ENCODE data around the gene HTT-AS.

Gene HTT-AS

GRCh38 chr4:3035249-3035648 lies 39.1 kb downstream of the HTT-AS start:
- Mint-ChIP-seq H3K4me1 (ENCODE audit: low read depth) (peaks cover 16% of the 10 kb centered on the region), H3K4me3 (no peak overlapping the region), H3K27ac (no peak overlapping the region), H3K27me3 (peaks cover 5% of the 10 kb centered on the region), H3K36me3 (ENCODE audit: low read depth) (no peaks in the 10 kb centered on the region), H3K9me3 (no peaks in the 10 kb centered on the region)
- no peak for DNase-seq

GRCh38 chr4:3034231-3034630 lies 40.1 kb downstream of the HTT-AS start:
- H3K27me3 Mint-ChIP-seq, result peaks cover 5% of the 10 kb centered on the region
- H3K4me3 Mint-ChIP-seq, result no peak overlapping the region
- peaks cover 16% of the 10 kb centered on the region for H3K4me1 Mint-ChIP-seq (ENCODE audit: low read depth)

GRCh38 chr4:3031357-3032082 lies 42.8 kb downstream of the HTT-AS start:
- no peak overlapping the region for H3K27ac Mint-ChIP-seq
- no peaks in the 10 kb centered on the region for H3K4me1 Mint-ChIP-seq (ENCODE audit: low read depth)
- H3K4me3 Mint-ChIP-seq, result no peak overlapping the region
- H3K9me3 Mint-ChIP-seq, result no peaks in the 10 kb centered on the region
- no peaks in the 10 kb centered on the region for H3K36me3 Mint-ChIP-seq (ENCODE audit: low read depth)
- no peak for DNase-seq
- H3K27me3 Mint-ChIP-seq, result no peaks in the 10 kb centered on the region

More at GRCh38 chr4:3034231-3034630, 40.1 kb downstream of the HTT-AS start:
- no peak for DNase-seq
- no peak overlapping the region for H3K27ac Mint-ChIP-seq
- no peaks in the 10 kb centered on the region for H3K36me3 Mint-ChIP-seq (ENCODE audit: low read depth)
- H3K9me3 Mint-ChIP-seq, result no peaks in the 10 kb centered on the region

- Mint-ChIP-seq H3K9me3 (no peaks in the 10 kb centered on the region), H3K27ac (no peak overlapping the region), H3K4me1 (ENCODE audit: low read depth) (no peaks in the 10 kb centered on the region), H3K36me3 (ENCODE audit: low read depth) (no peaks in the 10 kb centered on the region), H3K4me3 (no peak overlapping the region), H3K27me3 (no peaks in the 10 kb centered on the region)
- no peak for DNase-seq
Measured at GRCh38 chr4:3030566-3031356, 43.6 kb downstream of the HTT-AS start.

- Mint-ChIP-seq H3K27me3 (no peaks in the 10 kb centered on the region), H3K9me3 (no peaks in the 10 kb centered on the region)
Measured at GRCh38 chr4:3029464-3029863, 44.9 kb downstream of the HTT-AS start.

GRCh38 chr4:3026540-3026939 lies 47.8 kb downstream of the HTT-AS start:
- H3K9me3 Mint-ChIP-seq, result peaks cover 3% of the 10 kb centered on the region
- DNase-seq, result no peak
- H3K4me3 Mint-ChIP-seq, result no peak overlapping the region
- peaks cover 8% of the 10 kb centered on the region for H3K27me3 Mint-ChIP-seq
- H3K4me1 Mint-ChIP-seq (ENCODE audit: low read depth), result peaks cover 2% of the 10 kb centered on the region
- H3K36me3 Mint-ChIP-seq (ENCODE audit: low read depth), result no peaks in the 10 kb centered on the region
- no peak overlapping the region for H3K27ac Mint-ChIP-seq

More at GRCh38 chr4:3029464-3029863, 44.9 kb downstream of the HTT-AS start:
- Mint-ChIP-seq H3K4me1 (ENCODE audit: low read depth) (no peaks in the 10 kb centered on the region), H3K4me3 (no peak overlapping the region), H3K36me3 (ENCODE audit: low read depth) (no peaks in the 10 kb centered on the region), H3K27ac (no peak overlapping the region)
- DNase-seq, result no peak

- H3K36me3 Mint-ChIP-seq (ENCODE audit: low read depth), result no peaks in the 10 kb centered on the region
- H3K9me3 Mint-ChIP-seq, result peaks cover 3% of the 10 kb centered on the region
- peaks cover 8% of the 10 kb centered on the region for H3K4me1 Mint-ChIP-seq (ENCODE audit: low read depth)
- no peak overlapping the region for H3K4me3 Mint-ChIP-seq
- H3K27me3 Mint-ChIP-seq, result peaks cover 8% of the 10 kb centered on the region
- no peak overlapping the region for H3K27ac Mint-ChIP-seq
- DNase-seq, result no peak
Measured at GRCh38 chr4:3025881-3026280, 48.5 kb downstream of the HTT-AS start.

GRCh38 chr4:3022651-3023050 lies 51.7 kb downstream of the HTT-AS start:
- Mint-ChIP-seq H3K4me1 (ENCODE audit: low read depth) (peaks cover 8% of the 10 kb centered on the region), H3K27ac (no peak overlapping the region), H3K36me3 (ENCODE audit: low read depth) (no peaks in the 10 kb centered on the region), H3K27me3 (peaks cover 8% of the 10 kb centered on the region), H3K4me3 (no peak overlapping the region), H3K9me3 (peaks cover 3% of the 10 kb centered on the region)
- DNase-seq, result no peak

- Mint-ChIP-seq H3K4me3 (no peak overlapping the region), H3K27ac (no peak overlapping the region), H3K27me3 (peaks cover 8% of the 10 kb centered on the region), H3K4me1 (ENCODE audit: low read depth) (peaks cover 8% of the 10 kb centered on the region), H3K36me3 (ENCODE audit: low read depth) (no peaks in the 10 kb centered on the region), H3K9me3 (peaks cover 3% of the 10 kb centered on the region)
- DNase-seq, result no peak
Measured at GRCh38 chr4:3022112-3022511, 52.2 kb downstream of the HTT-AS start.

GRCh38 chr4:3021627-3022026 lies 52.7 kb downstream of the HTT-AS start:
- peaks cover 3% of the 10 kb centered on the region for H3K9me3 Mint-ChIP-seq
- H3K27ac Mint-ChIP-seq, result no peak overlapping the region
- H3K36me3 Mint-ChIP-seq (ENCODE audit: low read depth), result no peaks in the 10 kb centered on the region
- no peak for DNase-seq
- peaks cover 8% of the 10 kb centered on the region for H3K4me1 Mint-ChIP-seq (ENCODE audit: low read depth)
- H3K4me3 Mint-ChIP-seq, result no peak overlapping the region
- peaks cover 8% of the 10 kb centered on the region for H3K27me3 Mint-ChIP-seq

GRCh38 chr4:3021127-3021526 lies 53.2 kb downstream of the HTT-AS start:
- H3K4me3 Mint-ChIP-seq, result no peak overlapping the region
- H3K27me3 Mint-ChIP-seq, result peaks cover 8% of the 10 kb centered on the region
- peaks cover 3% of the 10 kb centered on the region for H3K9me3 Mint-ChIP-seq
- no peak overlapping the region for H3K27ac Mint-ChIP-seq
- DNase-seq, result no peak
- peaks cover 8% of the 10 kb centered on the region for H3K4me1 Mint-ChIP-seq (ENCODE audit: low read depth)
- H3K36me3 Mint-ChIP-seq (ENCODE audit: low read depth), result no peaks in the 10 kb centered on the region

- H3K4me3 Mint-ChIP-seq, result no peak overlapping the region
- H3K27me3 Mint-ChIP-seq, result peaks cover 12% of the 10 kb centered on the region
- DNase-seq, result no peak
- no peak overlapping the region for H3K27ac Mint-ChIP-seq
- H3K9me3 Mint-ChIP-seq, result peaks cover 3% of the 10 kb centered on the region
- H3K36me3 Mint-ChIP-seq (ENCODE audit: low read depth), result no peaks in the 10 kb centered on the region
- H3K4me1 Mint-ChIP-seq (ENCODE audit: low read depth), result peaks cover 10% of the 10 kb centered on the region
Measured at GRCh38 chr4:3019145-3019846, 55.0 kb downstream of the HTT-AS start.

- Mint-ChIP-seq H3K27me3 (peaks cover 7% of the 10 kb centered on the region), H3K27ac (no peak overlapping the region)
Measured at GRCh38 chr4:3017504-3017903, 56.8 kb downstream of the HTT-AS start.

GRCh38 chr4:3016961-3017360 lies 57.4 kb downstream of the HTT-AS start:
- Mint-ChIP-seq H3K9me3 (no peaks in the 10 kb centered on the region), H3K4me1 (ENCODE audit: low read depth) (peaks cover 20% of the 10 kb centered on the region), H3K27me3 (peaks cover 8% of the 10 kb centered on the region), H3K27ac (no peak overlapping the region), H3K36me3 (ENCODE audit: low read depth) (no peaks in the 10 kb centered on the region), H3K4me3 (no peak overlapping the region)
- no peak for DNase-seq

More at GRCh38 chr4:3017504-3017903, 56.8 kb downstream of the HTT-AS start:
- no peaks in the 10 kb centered on the region for H3K36me3 Mint-ChIP-seq (ENCODE audit: low read depth)
- no peaks in the 10 kb centered on the region for H3K9me3 Mint-ChIP-seq
- peaks cover 20% of the 10 kb centered on the region for H3K4me1 Mint-ChIP-seq (ENCODE audit: low read depth)
- DNase-seq, result no peak
- H3K4me3 Mint-ChIP-seq, result no peak overlapping the region
